Uterus (tissue), 2 donors: ENCODE measurements around the gene ETFRF1.

Source experiments
- CTCF ChIP-seq, 4 experiments: fragments of 200-600 bp in 2 of 4; fragments of 450-650 bp in 2 of 4; sonication (generic) in 2 of 4; IDR thresholded peaks; one replicate each; pipeline ENCODE4 v1.5.1; 2016 to 2019; ENCODE audit warnings: antibody characterized with exemption in 4 of 4, mild to moderate bottlenecking in 2 of 4, moderate library complexity in 1 of 4
- POLR2A ChIP-seq, 2 donors: fragments of 450-650 bp; IDR thresholded peaks; one replicate each; pipeline ENCODE4 v1.6.1; 2016; ENCODE audit warnings: antibody characterized with exemption in 2 of 2, mild to moderate bottlenecking in 1 of 2, moderate library complexity in 1 of 2

- no peak for TF ChIP-seq CTCF (IDR thresholded peaks at IDR 0.05)
- TF ChIP-seq POLR2A (IDR thresholded peaks at IDR 0.05) = no peak
These were observed 58.5 kb downstream of the ETFRF1 start for GRCh38 chr12:25253371-25254068.
